A549 (cell line): ENCODE data around the gene CDH4. TPM values are rescaled to one million over a fixed set of nuclear protein-coding genes. Genes with fewer than 3 reads are reported as not detected.

ENCODE experiments used
- ATAC-seq, 2 experiments: fragments of 200-7000 bp in 1 of 2; fragments of >200 bp in 1 of 2; cut with Nextera tagmentation in 1 of 2; cut with Tn5 transposase in 1 of 2; 3 replicates each; pipeline versions ENCODE4 v1.8.0 to v1.9.1; 2018 to 2020; ENCODE audit warnings: mild to moderate bottlenecking in 1 of 2, moderate library complexity in 1 of 2
- CTCF ChIA-PET: fragments of 300-600 bp; sonication (Branson Sonifier 250); formaldehyde crosslinking; extraction: SDS; loops from one replicate; lab custom pipeline; 2021; ENCODE audit warnings: antibody characterized with exemption, inconsistent platforms; lab: Yijun Ruan, JAX
- POLR2A ChIA-PET: fragments of 350-600 bp; formaldehyde crosslinking; extraction: SDS; loops from one replicate; lab custom pipeline; 2021; ENCODE audit warnings: antibody characterized with exemption, inconsistent platforms; lab: Yijun Ruan, JAX
- DNase-seq, 2 experiments: peaks; one replicate each; pipeline versions ENCODE4 v3.0.0 to v3.0.0-alpha.2; 2011 to 2016; ENCODE audit warnings: low read depth in 1 of 2, low spot score in 1 of 2
- FAIRE-seq: peaks from 2 replicates; lab custom pipeline; 2011; peaks lifted over from hg19 to GRCh38; lab: Jason Lieb, UNC
- H3K27ac ChIP-seq, 2 experiments: fragments of >200 bp; sonication (Bioruptor Twin); formaldehyde crosslinking; 3 replicates each; pipeline ENCODE4 v1.5.1; 2016 to 2017
- H3K4me1 ChIP-seq: fragments of >200 bp; sonication (Bioruptor Twin); formaldehyde crosslinking; 3 replicates; pipeline ENCODE4 v1.6.1; 2016
- H3K4me2 ChIP-seq: fragments of >200 bp; sonication (Bioruptor Twin); formaldehyde crosslinking; 3 replicates; pipeline ENCODE4 v1.6.1; 2016
- H3K4me3 ChIP-seq: fragments of >200 bp; sonication (Bioruptor Twin); formaldehyde crosslinking; 3 replicates; pipeline ENCODE4 v1.5.1; 2016
- H3K9me3 ChIP-seq: fragments of >200 bp; sonication (Bioruptor Twin); formaldehyde crosslinking; 3 replicates; pipeline ENCODE4 v1.6.1; 2016
- CBX8 ChIP-seq: fragments of 200-600 bp; sonication (generic); IDR thresholded peaks from 2 replicates; pipeline ENCODE4 v1.6.1; 2016
- CEBPB ChIP-seq, 2 experiments: fragments of >200 bp in 1 of 2; sonication (Bioruptor Twin) in 1 of 2; formaldehyde crosslinking in 1 of 2; IDR thresholded peaks; 2 replicates each; pipeline ENCODE4 v1.6.1; 2012 to 2016
- CHD4 ChIP-seq: fragments of 200-600 bp; sonication (generic); IDR thresholded peaks from 2 replicates; pipeline ENCODE4 v1.6.1; 2016; ENCODE audit warnings: antibody characterized with exemption, mild to moderate bottlenecking, borderline replicate concordance
- FOXS1 ChIP-seq: fragments of 250-450 bp; sonication (Bioruptor Pico); IDR thresholded peaks from 2 replicates; pipeline ENCODE4 v1.5.0; 2020; ENCODE audit warnings: mild to moderate bottlenecking, moderate library complexity
- HDAC2 ChIP-seq: fragments of 200-600 bp; sonication (generic); IDR thresholded peaks from 2 replicates; pipeline ENCODE4 v1.6.1; 2016
- HEYL ChIP-seq: fragments of 250-450 bp; sonication (Bioruptor Pico); IDR thresholded peaks from 2 replicates; pipeline ENCODE4 v1.8.0; 2021; ENCODE audit warnings: mild to moderate bottlenecking, moderate library complexity
- JUNB ChIP-seq: fragments of >200 bp; sonication (Bioruptor Twin); formaldehyde crosslinking; IDR thresholded peaks from 2 replicates; pipeline ENCODE4 v1.6.1; 2016
- KDM1A ChIP-seq: fragments of 200-600 bp; sonication (generic); IDR thresholded peaks from 2 replicates; pipeline ENCODE4 v1.6.1; 2016; ENCODE audit warnings: low read depth, mild to moderate bottlenecking
- MAZ ChIP-seq: fragments of 150-350 bp; IDR thresholded peaks from 2 replicates; pipeline ENCODE4 v1.6.1; 2014; ENCODE audit warnings: antibody characterized with exemption, low read depth, low read length, borderline replicate concordance
- NFE2L2 ChIP-seq: fragments of 150-350 bp; conservative IDR thresholded peaks from 2 replicates; pipeline ENCODE4 v1.6.1; 2014; ENCODE audit warnings: low read length
- NPAS2 ChIP-seq: fragments of 250-450 bp; sonication (Bioruptor Pico); IDR thresholded peaks from 2 replicates; pipeline ENCODE4 v1.8.0; 2022; ENCODE audit warnings: mild to moderate bottlenecking, moderate library complexity, borderline replicate concordance
- NR3C1 ChIP-seq: fragments of >200 bp; sonication (Bioruptor Twin); formaldehyde crosslinking; IDR thresholded peaks from 3 replicates; pipeline ENCODE4 v1.6.1; 2017
- PHF8 ChIP-seq: fragments of 200-600 bp; sonication (generic); IDR thresholded peaks from 2 replicates; pipeline ENCODE4 v1.6.1; 2016; ENCODE audit warnings: low read depth, mild to moderate bottlenecking, antibody characterized with exemption, moderate library complexity, borderline replicate concordance
- RFX5 ChIP-seq: fragments of 450-650 bp; IDR thresholded peaks from 2 replicates; pipeline ENCODE4 v1.7.1; 2014; ENCODE audit warnings: antibody characterized with exemption, mild to moderate bottlenecking, moderate library complexity
- SMC3 ChIP-seq: fragments of >200 bp; sonication (Bioruptor Twin); formaldehyde crosslinking; IDR thresholded peaks from 3 replicates; pipeline ENCODE4 v1.6.1; 2018; ENCODE audit warnings: inconsistent platforms
- SREBF2 ChIP-seq: fragments of 450-650 bp; IDR thresholded peaks from 2 replicates; pipeline ENCODE4 v1.6.1; 2014; ENCODE audit warnings: mild to moderate bottlenecking, moderate library complexity
- TFCP2L1 ChIP-seq: fragments of 250-450 bp; sonication (Bioruptor Pico); IDR thresholded peaks from 2 replicates; pipeline ENCODE4 v1.5.0; 2021; ENCODE audit warnings: mild to moderate bottlenecking
- ZFP36 ChIP-seq: fragments of 450-650 bp; IDR thresholded peaks from 2 replicates; pipeline ENCODE4 v1.6.1; 2014; ENCODE audit warnings: borderline replicate concordance; ENCODE audit not compliant: partially characterized antibody
- WGBS: methylation state at CpG from one replicate; pipeline ENCODE4 v1.1.6; 2017; ENCODE audit errors: missing lambda C conversion rate; 5-methylcytosine and 5-hydroxymethylcytosine counted together
- polyA plus RNA-seq, 4 experiments: library from polyadenylated mRNA; depleted of rRNA in 3 of 4; stranded (reverse); fragments of >200 nt; fragmentation: RNase III in 1 of 4; extraction: RNeasy Plus Mini Kit Qiagen cat#74134 plus additional on column Dnase treatment in 1 of 4; gene quantifications; 2 replicates in 3 of 4; 3 replicates in 1 of 4; pipeline ENCODE4 v1.2.3, GENCODE V29; 2011 to 2017
- TF ChIP-seq, protein P1 (sequence below): fragments of 200-600 bp; sonication (generic); IDR thresholded peaks from 2 replicates; pipeline ENCODE4 v1.6.1; 2016; ENCODE audit warnings: antibody characterized with exemption, mild to moderate bottlenecking, moderate library complexity
- TF ChIP-seq, protein P2 (sequence below): fragments of 150-350 bp; IDR thresholded peaks from 2 replicates; pipeline ENCODE4 v1.6.1; 2014; ENCODE audit warnings: low read depth, mild to moderate bottlenecking, low read length
- TF ChIP-seq, protein P3 (sequence below): fragments of 250-450 bp; sonication (Bioruptor Pico); IDR thresholded peaks from 2 replicates; pipeline ENCODE4 v1.5.0; 2021; ENCODE audit warnings: mild to moderate bottlenecking, moderate library complexity, borderline replicate concordance
- TF ChIP-seq, protein P4 (sequence below): fragments of >200 bp; sonication (Bioruptor Twin); formaldehyde crosslinking; IDR thresholded peaks from 2 replicates; pipeline ENCODE4 v1.6.1; 2016
- TF ChIP-seq, protein P5 (sequence below): IDR thresholded peaks from 2 replicates; pipeline ENCODE4 v1.6.1; 2012

CDH4 gene
- polyA plus RNA-seq, 2 of the 4 experiments (the other 2 are of a cell fraction): 3.4 to 10.3 TPM

DNA sequence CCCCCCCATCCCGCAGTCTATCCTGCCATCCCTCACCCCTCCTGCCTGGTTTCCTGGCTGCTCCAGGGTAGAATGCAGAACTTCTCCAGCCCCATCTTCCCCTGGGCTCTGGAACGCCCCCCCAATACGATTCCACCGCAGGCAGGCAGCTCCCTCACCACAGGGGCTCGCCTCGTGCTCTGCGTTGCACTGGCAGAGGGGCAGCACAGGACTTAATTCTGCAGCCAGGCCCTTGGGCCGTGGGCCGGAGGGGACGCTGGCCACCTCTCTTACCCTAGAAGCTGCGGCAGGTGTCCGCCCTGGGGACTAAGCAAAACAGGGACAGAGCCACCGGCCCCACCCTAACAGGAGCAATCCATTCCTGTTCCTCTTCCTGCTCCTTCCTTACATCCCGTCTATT is 263.9 kb downstream of the CDH4 start (continued):
- TF ChIP-seq, protein P1, sequence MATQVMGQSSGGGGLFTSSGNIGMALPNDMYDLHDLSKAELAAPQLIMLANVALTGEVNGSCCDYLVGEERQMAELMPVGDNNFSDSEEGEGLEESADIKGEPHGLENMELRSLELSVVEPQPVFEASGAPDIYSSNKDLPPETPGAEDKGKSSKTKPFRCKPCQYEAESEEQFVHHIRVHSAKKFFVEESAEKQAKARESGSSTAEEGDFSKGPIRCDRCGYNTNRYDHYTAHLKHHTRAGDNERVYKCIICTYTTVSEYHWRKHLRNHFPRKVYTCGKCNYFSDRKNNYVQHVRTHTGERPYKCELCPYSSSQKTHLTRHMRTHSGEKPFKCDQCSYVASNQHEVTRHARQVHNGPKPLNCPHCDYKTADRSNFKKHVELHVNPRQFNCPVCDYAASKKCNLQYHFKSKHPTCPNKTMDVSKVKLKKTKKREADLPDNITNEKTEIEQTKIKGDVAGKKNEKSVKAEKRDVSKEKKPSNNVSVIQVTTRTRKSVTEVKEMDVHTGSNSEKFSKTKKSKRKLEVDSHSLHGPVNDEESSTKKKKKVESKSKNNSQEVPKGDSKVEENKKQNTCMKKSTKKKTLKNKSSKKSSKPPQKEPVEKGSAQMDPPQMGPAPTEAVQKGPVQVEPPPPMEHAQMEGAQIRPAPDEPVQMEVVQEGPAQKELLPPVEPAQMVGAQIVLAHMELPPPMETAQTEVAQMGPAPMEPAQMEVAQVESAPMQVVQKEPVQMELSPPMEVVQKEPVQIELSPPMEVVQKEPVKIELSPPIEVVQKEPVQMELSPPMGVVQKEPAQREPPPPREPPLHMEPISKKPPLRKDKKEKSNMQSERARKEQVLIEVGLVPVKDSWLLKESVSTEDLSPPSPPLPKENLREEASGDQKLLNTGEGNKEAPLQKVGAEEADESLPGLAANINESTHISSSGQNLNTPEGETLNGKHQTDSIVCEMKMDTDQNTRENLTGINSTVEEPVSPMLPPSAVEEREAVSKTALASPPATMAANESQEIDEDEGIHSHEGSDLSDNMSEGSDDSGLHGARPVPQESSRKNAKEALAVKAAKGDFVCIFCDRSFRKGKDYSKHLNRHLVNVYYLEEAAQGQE: no peak
- no peak for TF ChIP-seq PHF8

DNA sequence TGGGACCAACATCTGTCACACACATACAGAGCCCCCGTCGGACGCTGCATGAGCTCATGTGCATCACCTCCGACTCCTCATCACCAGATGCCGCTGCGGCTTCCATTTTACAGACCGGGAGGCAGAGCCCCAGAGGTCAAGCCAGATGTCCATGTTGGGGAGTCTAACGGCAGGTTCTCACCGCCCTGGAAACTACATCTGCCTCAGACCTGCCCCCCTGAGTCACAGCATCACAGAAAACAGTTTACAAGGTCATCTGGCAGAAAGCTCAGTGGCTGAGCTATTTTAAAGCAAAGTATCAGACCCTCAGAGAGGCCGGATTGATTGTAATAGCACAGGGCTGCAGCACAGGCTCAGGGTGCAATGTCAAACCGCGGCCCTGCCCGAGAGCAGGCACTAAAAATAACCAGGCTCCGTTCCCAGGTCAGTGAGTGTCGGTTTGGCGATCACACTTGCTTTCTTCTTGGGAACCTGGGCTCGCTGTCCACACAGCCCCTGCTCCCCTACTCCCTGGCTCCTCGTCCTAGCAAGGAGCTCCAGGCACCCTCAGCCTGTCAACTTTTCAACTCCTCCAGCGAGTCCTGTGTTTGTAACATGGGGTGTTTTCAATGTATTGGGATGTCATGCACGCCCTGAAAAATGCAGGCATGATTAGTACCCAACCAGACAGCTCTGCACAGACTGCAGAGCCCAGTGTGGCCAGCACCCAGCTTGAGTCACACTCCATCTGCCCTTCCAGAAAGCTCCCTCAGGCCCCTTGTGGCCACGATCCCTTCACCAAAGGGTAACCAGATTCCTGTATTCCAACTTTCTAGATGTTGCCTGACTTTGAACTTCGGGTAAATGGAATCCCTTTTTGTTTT is 264.5 kb downstream of the CDH4 start:
- Histone ChIP-seq H3K4me3 (no peak overlapping the region), H3K9me3 (no peaks in the 10 kb centered on the region), H3K4me1 (no peaks in the 10 kb centered on the region), H3K27ac (no peak overlapping the region), H3K4me2 (no peak overlapping the region)
- FAIRE-seq (no peak), ATAC-seq (peak in 1 of 2 experiments; percentile 51; a peak in 1 of 6 replicates), DNase-seq (no peak)
- no peak for TF ChIP-seq NPAS2
- no peak for TF ChIP-seq CHD4
- TF ChIP-seq NFE2L2: no peak
- no peak for TF ChIP-seq KDM1A
- TF ChIP-seq, protein P2, sequence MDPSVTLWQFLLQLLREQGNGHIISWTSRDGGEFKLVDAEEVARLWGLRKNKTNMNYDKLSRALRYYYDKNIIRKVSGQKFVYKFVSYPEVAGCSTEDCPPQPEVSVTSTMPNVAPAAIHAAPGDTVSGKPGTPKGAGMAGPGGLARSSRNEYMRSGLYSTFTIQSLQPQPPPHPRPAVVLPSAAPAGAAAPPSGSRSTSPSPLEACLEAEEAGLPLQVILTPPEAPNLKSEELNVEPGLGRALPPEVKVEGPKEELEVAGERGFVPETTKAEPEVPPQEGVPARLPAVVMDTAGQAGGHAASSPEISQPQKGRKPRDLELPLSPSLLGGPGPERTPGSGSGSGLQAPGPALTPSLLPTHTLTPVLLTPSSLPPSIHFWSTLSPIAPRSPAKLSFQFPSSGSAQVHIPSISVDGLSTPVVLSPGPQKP: no peak
- TF ChIP-seq, protein P3, sequence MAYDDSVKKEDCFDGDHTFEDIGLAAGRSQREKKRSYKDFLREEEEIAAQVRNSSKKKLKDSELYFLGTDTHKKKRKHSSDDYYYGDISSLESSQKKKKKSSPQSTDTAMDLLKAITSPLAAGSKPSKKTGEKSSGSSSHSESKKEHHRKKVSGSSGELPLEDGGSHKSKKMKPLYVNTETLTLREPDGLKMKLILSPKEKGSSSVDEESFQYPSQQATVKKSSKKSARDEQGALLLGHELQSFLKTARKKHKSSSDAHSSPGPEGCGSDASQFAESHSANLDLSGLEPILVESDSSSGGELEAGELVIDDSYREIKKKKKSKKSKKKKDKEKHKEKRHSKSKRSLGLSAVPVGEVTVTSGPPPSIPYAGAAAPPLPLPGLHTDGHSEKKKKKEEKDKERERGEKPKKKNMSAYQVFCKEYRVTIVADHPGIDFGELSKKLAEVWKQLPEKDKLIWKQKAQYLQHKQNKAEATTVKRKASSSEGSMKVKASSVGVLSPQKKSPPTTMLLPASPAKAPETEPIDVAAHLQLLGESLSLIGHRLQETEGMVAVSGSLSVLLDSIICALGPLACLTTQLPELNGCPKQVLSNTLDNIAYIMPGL (CRISPR knock-in tag): no peak
- no peak for TF ChIP-seq CEBPB (IDR thresholded peaks at IDR 0.05)
- no peak for TF ChIP-seq FOXS1 (CRISPR knock-in tag)
- POLR2A ChIA-PET: no interaction called here
- CTCF ChIA-PET: no interaction called here
- WGBS: 68% methylated on average over 20 of the region's 22 CpGs

DNA sequence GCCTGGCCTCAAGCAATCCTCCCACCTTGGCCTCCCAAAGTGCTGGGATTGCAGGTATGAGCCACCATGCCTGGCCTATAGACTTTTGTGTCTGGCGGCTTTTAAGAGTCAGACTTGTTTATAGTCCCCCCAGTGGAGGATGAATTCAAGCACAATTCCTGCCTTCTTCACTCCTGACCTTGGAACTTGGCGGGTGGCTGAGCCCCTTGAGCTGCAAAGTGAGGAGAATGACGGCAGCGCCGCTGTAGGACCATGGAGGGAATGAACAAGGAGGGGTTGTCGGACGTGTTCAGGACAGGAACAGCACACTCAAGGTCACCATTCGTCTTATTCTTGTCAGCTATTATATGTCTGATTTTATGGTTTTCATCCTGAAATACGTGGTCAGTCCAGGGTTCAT is 265.4 kb downstream of the CDH4 start:
- Histone ChIP-seq H3K9me3 (no peaks in the 10 kb centered on the region), H3K4me2 (no peak overlapping the region), H3K27ac (no peak overlapping the region), H3K4me3 (no peak overlapping the region), H3K4me1 (no peaks in the 10 kb centered on the region)
- FAIRE-seq (no peak), DNase-seq (no peak), ATAC-seq (no peak)
- WGBS: 77% methylated on average over 9 of the region's 9 CpGs
- POLR2A ChIA-PET: no interaction called here
- CTCF ChIA-PET: no interaction called here
- TF ChIP-seq SMC3: no peak
- TF ChIP-seq, protein P4, sequence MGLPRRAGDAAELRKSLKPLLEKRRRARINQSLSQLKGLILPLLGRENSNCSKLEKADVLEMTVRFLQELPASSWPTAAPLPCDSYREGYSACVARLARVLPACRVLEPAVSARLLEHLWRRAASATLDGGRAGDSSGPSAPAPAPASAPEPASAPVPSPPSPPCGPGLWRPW: no peak
- TF ChIP-seq, protein P2: no peak
- TF ChIP-seq TFCP2L1 (CRISPR knock-in tag): no peak
- no peak for TF ChIP-seq NR3C1
- no peak for TF ChIP-seq ZFP36
- TF ChIP-seq, protein P3 (CRISPR knock-in tag): no peak
- no peak for TF ChIP-seq CBX8
- no peak for TF ChIP-seq NPAS2
- no peak for TF ChIP-seq JUNB
- no peak for TF ChIP-seq RFX5
- no peak for TF ChIP-seq MAZ
- TF ChIP-seq HEYL (CRISPR knock-in tag): no peak
- TF ChIP-seq HDAC2: no peak
- no peak for TF ChIP-seq SREBF2
- TF ChIP-seq, protein P5, sequence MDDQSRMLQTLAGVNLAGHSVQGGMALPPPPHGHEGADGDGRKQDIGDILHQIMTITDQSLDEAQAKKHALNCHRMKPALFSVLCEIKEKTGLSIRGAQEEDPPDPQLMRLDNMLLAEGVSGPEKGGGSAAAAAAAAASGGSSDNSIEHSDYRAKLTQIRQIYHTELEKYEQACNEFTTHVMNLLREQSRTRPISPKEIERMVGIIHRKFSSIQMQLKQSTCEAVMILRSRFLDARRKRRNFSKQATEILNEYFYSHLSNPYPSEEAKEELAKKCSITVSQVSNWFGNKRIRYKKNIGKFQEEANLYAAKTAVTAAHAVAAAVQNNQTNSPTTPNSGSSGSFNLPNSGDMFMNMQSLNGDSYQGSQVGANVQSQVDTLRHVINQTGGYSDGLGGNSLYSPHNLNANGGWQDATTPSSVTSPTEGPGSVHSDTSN: no peak
